Erythroblast (primary cell): Measurements from ENCODE around the gene FARP2.
A peak's percentile ranks its signal among the peaks of the same experiment; 100 is the strongest.

Experiments used
- DNase-seq, 2 experiments: peaks; one replicate each; lab custom pipeline; 2025; lab: John Stamatoyannopoulos, UW
- GATA1 ChIP-seq: IDR thresholded peaks from 2 replicates; pipeline ENCODE4 v1.6.1; 2011; ENCODE audit warnings: low read depth, mild to moderate bottlenecking, control low read depth, low read length, moderate library complexity
- POLR2A ChIP-seq: IDR thresholded peaks from 2 replicates; pipeline ENCODE4 v1.6.1; 2011; ENCODE audit warnings: mild to moderate bottlenecking, low read length

FARP2 gene

GRCh38 chr2:241478166-241478565 lies 122.1 kb downstream of the FARP2 start:
- DNase-seq: no peak
- TF ChIP-seq POLR2A (no peak), GATA1 (no peak)

GRCh38 chr2:241479026-241479898 lies 123.2 kb downstream of the FARP2 start:
- no peak for TF ChIP-seq GATA1
- no peak for TF ChIP-seq POLR2A

GRCh38 chr2:241481687-241482086 lies 125.6 kb downstream of the FARP2 start:
- TF ChIP-seq GATA1: no peak
- no peak for TF ChIP-seq POLR2A
- DNase-seq: no peak

More at GRCh38 chr2:241479026-241479898, 123.2 kb downstream of the FARP2 start:
- no peak for DNase-seq

- no peak for DNase-seq
- no peak for TF ChIP-seq POLR2A
- no peak for TF ChIP-seq GATA1
Measured at GRCh38 chr2:241482126-241482955, 126.3 kb downstream of the FARP2 start.

GRCh38 chr2:241483305-241483704 lies 127.2 kb downstream of the FARP2 start:
- TF ChIP-seq POLR2A: no peak
- TF ChIP-seq GATA1: no peak
- DNase-seq: no peak

- no peak for DNase-seq
- TF ChIP-seq GATA1 (no peak), POLR2A (no peak)
Measured at GRCh38 chr2:241485172-241485911, 129.3 kb downstream of the FARP2 start.

- TF ChIP-seq GATA1 (no peak), POLR2A (no peak)
- peak; percentile 50 to 80 for DNase-seq
Measured at GRCh38 chr2:241489088-241489487, 133.0 kb downstream of the FARP2 start.

- DNase-seq: peak; percentile 75 to 87
Measured at GRCh38 chr2:241489733-241490680, 133.9 kb downstream of the FARP2 start.

GRCh38 chr2:241490825-241491506 lies 134.9 kb downstream of the FARP2 start:
- DNase-seq: no peak
- TF ChIP-seq POLR2A (no peak), GATA1 (no peak)

More at GRCh38 chr2:241489733-241490680, 133.9 kb downstream of the FARP2 start:
- TF ChIP-seq POLR2A (peak; percentile 78), GATA1 (no peak)

GRCh38 chr2:241491549-241492173 lies 135.6 kb downstream of the FARP2 start:
- no peak for DNase-seq
- no peak for TF ChIP-seq POLR2A
- no peak for TF ChIP-seq GATA1

- no peak for DNase-seq
Measured at GRCh38 chr2:241492174-241492565, 136.1 kb downstream of the FARP2 start.

More at GRCh38 chr2:241492174-241492565, 136.1 kb downstream of the FARP2 start:
- TF ChIP-seq POLR2A: no peak
- no peak for TF ChIP-seq GATA1
